Measurements from ENCODE around the gene PAWR.

The PAWR gene

GRCh38 chr12:79615596-79616560, 74.9 kb downstream of the PAWR start:
- peaks cover 4 to 10% of the 10 kb centered on the region in 2 experiments for H3K36me3 ChIP-seq (ENCODE audit: control insufficient read depth in 1 of 2, insufficient read depth in 2 of 2, low read length in 2 of 2)
- H4K8ac ChIP-seq (ENCODE audit: low read depth, low read length): no peak overlapping the region
- no peak overlapping the region for H3K27ac ChIP-seq (ENCODE audit: low read depth, low read length)
- no CpG with 5 or more reads among the region's 7 CpGs for WGBS (ENCODE audit: extremely low coverage, insufficient coverage, insufficient read length)
- H3K18ac ChIP-seq (ENCODE audit: low read length): no peak overlapping the region
- H2BK120ac ChIP-seq (ENCODE audit: insufficient read depth, low read length, poor library complexity): no peak overlapping the region
- no peaks in the 10 kb centered on the region for H3K27me3 ChIP-seq (ENCODE audit: insufficient read depth, low read length)
- no peak overlapping the region for H2BK5ac ChIP-seq (ENCODE audit: low read depth, low read length, poor library complexity)
- H2AK5ac ChIP-seq (ENCODE audit: low read length): no peak overlapping the region
- H3K4me2 ChIP-seq (ENCODE audit: low read length): no peak overlapping the region
- no peaks in the 10 kb centered on the region for H3K79me1 ChIP-seq (ENCODE audit: low read length)
- no peak overlapping the region for H3K4ac ChIP-seq (ENCODE audit: low read depth, low read length)
- H3K79me2 ChIP-seq (ENCODE audit: control insufficient read depth, insufficient read depth, low read length, poor library complexity): peaks cover 2% of the 10 kb centered on the region
- no peak overlapping the region for H4K12ac ChIP-seq (ENCODE audit: low read depth, low read length)
- no peak overlapping the region for H3K23ac ChIP-seq (ENCODE audit: low read length)
- no peak for DNase-seq
- no peaks in the 10 kb centered on the region for H3K9me3 ChIP-seq (ENCODE audit: insufficient read depth, low read depth, low read length)
- no peak overlapping the region for H2AFZ ChIP-seq (ENCODE audit: insufficient read depth, low read length, poor library complexity)
- H3K14ac ChIP-seq (ENCODE audit: low read length): no peak overlapping the region
- H4K91ac ChIP-seq (ENCODE audit: low read depth, low read length): no peak overlapping the region
- H3K4me3 ChIP-seq (ENCODE audit: low read depth, low read length): no peak overlapping the region
- no peak overlapping the region for H2BK12ac ChIP-seq (ENCODE audit: low read length)
- no peak overlapping the region for H3K9ac ChIP-seq (ENCODE audit: low read length)
- H3K4me1 ChIP-seq (ENCODE audit: control insufficient read depth in 1 of 2, insufficient read depth in 2 of 2, low read length in 2 of 2): peaks cover 0 to 5% of the 10 kb centered on the region in 2 experiments

GRCh38 chr12:79614730-79615129, 76.0 kb downstream of the PAWR start:
- Histone ChIP-seq H3K4me2 (ENCODE audit: low read length) (no peak overlapping the region), H4K12ac (ENCODE audit: low read depth, low read length) (no peak overlapping the region), H3K27me3 (ENCODE audit: insufficient read depth, low read length) (no peaks in the 10 kb centered on the region), H3K79me1 (ENCODE audit: low read length) (no peaks in the 10 kb centered on the region), H2BK120ac (ENCODE audit: insufficient read depth, low read length, poor library complexity) (no peak overlapping the region), H3K4me1 (ENCODE audit: control insufficient read depth in 1 of 2, insufficient read depth in 2 of 2, low read length in 2 of 2) (peaks cover 0 to 5% of the 10 kb centered on the region in 2 experiments), H4K91ac (ENCODE audit: low read depth, low read length) (no peak overlapping the region), H3K9me3 (ENCODE audit: insufficient read depth, low read depth, low read length) (peaks cover 3% of the 10 kb centered on the region), H3K18ac (ENCODE audit: low read length) (no peak overlapping the region), H2BK12ac (ENCODE audit: low read length) (no peak overlapping the region), H3K14ac (ENCODE audit: low read length) (no peak overlapping the region), H3K23ac (ENCODE audit: low read length) (no peak overlapping the region), H4K8ac (ENCODE audit: low read depth, low read length) (no peak overlapping the region), H3K27ac (ENCODE audit: low read depth, low read length) (no peak overlapping the region), H3K79me2 (ENCODE audit: control insufficient read depth, insufficient read depth, low read length, poor library complexity) (no peaks in the 10 kb centered on the region), H3K4ac (ENCODE audit: low read depth, low read length) (no peak overlapping the region), H3K36me3 (ENCODE audit: control insufficient read depth in 1 of 2, insufficient read depth in 2 of 2, low read length in 2 of 2) (peaks cover 3 to 6% of the 10 kb centered on the region in 2 experiments), H3K9ac (ENCODE audit: low read length) (no peak overlapping the region), H2AK5ac (ENCODE audit: low read length) (no peak overlapping the region), H3K4me3 (ENCODE audit: low read depth, low read length) (no peak overlapping the region), H2AFZ (ENCODE audit: insufficient read depth, low read length, poor library complexity) (no peak overlapping the region), H2BK5ac (ENCODE audit: low read depth, low read length, poor library complexity) (no peak overlapping the region)
- WGBS (ENCODE audit: extremely low coverage, insufficient coverage, insufficient read length): no CpG with 5 or more reads among the region's 3 CpGs
- no peak for DNase-seq

GRCh38 chr12:79601908-79602307, 88.9 kb downstream of the PAWR start:
- Histone ChIP-seq H2BK12ac (ENCODE audit: low read length) (no peak overlapping the region), H4K12ac (ENCODE audit: low read depth, low read length) (no peak overlapping the region), H3K18ac (ENCODE audit: low read length) (no peak overlapping the region), H3K79me2 (ENCODE audit: control insufficient read depth, insufficient read depth, low read length, poor library complexity) (peaks cover 2% of the 10 kb centered on the region), H3K36me3 (ENCODE audit: control insufficient read depth in 1 of 2, insufficient read depth in 2 of 2, low read length in 2 of 2) (peaks cover 3 to 7% of the 10 kb centered on the region in 2 experiments), H3K23ac (ENCODE audit: low read length) (no peak overlapping the region), H3K4me1 (ENCODE audit: control insufficient read depth in 1 of 2, insufficient read depth in 2 of 2, low read length in 2 of 2) (peaks cover 0 to 2% of the 10 kb centered on the region in 2 experiments), H3K4ac (ENCODE audit: low read depth, low read length) (no peak overlapping the region), H3K9ac (ENCODE audit: low read length) (no peak overlapping the region), H2AK5ac (ENCODE audit: low read length) (no peak overlapping the region), H2AFZ (ENCODE audit: insufficient read depth, low read length, poor library complexity) (no peak overlapping the region), H3K27ac (ENCODE audit: low read depth, low read length) (no peak overlapping the region), H3K27me3 (ENCODE audit: insufficient read depth, low read length) (no peaks in the 10 kb centered on the region), H3K9me3 (ENCODE audit: insufficient read depth, low read depth, low read length) (no peaks in the 10 kb centered on the region), H3K4me3 (ENCODE audit: low read depth, low read length) (no peak overlapping the region), H4K8ac (ENCODE audit: low read depth, low read length) (no peak overlapping the region), H2BK5ac (ENCODE audit: low read depth, low read length, poor library complexity) (no peak overlapping the region), H2BK120ac (ENCODE audit: insufficient read depth, low read length, poor library complexity) (no peak overlapping the region), H3K79me1 (ENCODE audit: low read length) (no peaks in the 10 kb centered on the region), H3K4me2 (ENCODE audit: low read length) (no peak overlapping the region), H3K14ac (ENCODE audit: low read length) (no peak overlapping the region), H4K91ac (ENCODE audit: low read depth, low read length) (no peak overlapping the region)
- DNase-seq: no peak
- WGBS (ENCODE audit: extremely low coverage, insufficient coverage, insufficient read length): no CpG with 5 or more reads among the region's 2 CpGs

- no peak for DNase-seq
- Histone ChIP-seq H3K27me3 (ENCODE audit: insufficient read depth, low read length) (no peaks in the 10 kb centered on the region), H3K9ac (ENCODE audit: low read length) (no peak overlapping the region), H2AK5ac (ENCODE audit: low read length) (no peak overlapping the region), H3K79me1 (ENCODE audit: low read length) (no peaks in the 10 kb centered on the region), H3K4ac (ENCODE audit: low read depth, low read length) (no peak overlapping the region), H4K8ac (ENCODE audit: low read depth, low read length) (no peak overlapping the region), H2BK5ac (ENCODE audit: low read depth, low read length, poor library complexity) (no peak overlapping the region), H3K79me2 (ENCODE audit: control insufficient read depth, insufficient read depth, low read length, poor library complexity) (peaks cover 2% of the 10 kb centered on the region), H3K4me3 (ENCODE audit: low read depth, low read length) (no peak overlapping the region), H3K36me3 (ENCODE audit: control insufficient read depth in 1 of 2, insufficient read depth in 2 of 2, low read length in 2 of 2) (peaks cover 9 to 10% of the 10 kb centered on the region in 2 experiments), H4K12ac (ENCODE audit: low read depth, low read length) (no peak overlapping the region), H2BK12ac (ENCODE audit: low read length) (peak overlapping the region; percentile 59), H3K27ac (ENCODE audit: low read depth, low read length) (no peak overlapping the region), H3K14ac (ENCODE audit: low read length) (peak overlapping the region; percentile 60), H2AFZ (ENCODE audit: insufficient read depth, low read length, poor library complexity) (no peak overlapping the region), H2BK120ac (ENCODE audit: insufficient read depth, low read length, poor library complexity) (no peak overlapping the region), H3K18ac (ENCODE audit: low read length) (peak overlapping the region; percentile 83), H4K91ac (ENCODE audit: low read depth, low read length) (no peak overlapping the region), H3K9me3 (ENCODE audit: insufficient read depth, low read depth, low read length) (no peaks in the 10 kb centered on the region), H3K23ac (ENCODE audit: low read length) (no peak overlapping the region), H3K4me1 (ENCODE audit: control insufficient read depth in 1 of 2, insufficient read depth in 2 of 2, low read length in 2 of 2) (peaks cover 0 to 2% of the 10 kb centered on the region in 2 experiments), H3K4me2 (ENCODE audit: low read length) (no peak overlapping the region)
- WGBS (ENCODE audit: extremely low coverage, insufficient coverage, insufficient read length): no CpG with 5 or more reads among the region's 3 CpGs
These were observed 92.9 kb downstream of the PAWR start for GRCh38 chr12:79597910-79598309.

Data from trophoblast cell (in vitro differentiated cells and primary cell).